ENCODE measurements around the gene CAMK1D. TPM values are rescaled to one million over a fixed set of nuclear protein-coding genes. Genes with fewer than 3 reads are reported as not detected.

CAMK1D gene
- total RNA-seq, 1 experiment from 2014 or later, result 6.3 TPM

DNA sequence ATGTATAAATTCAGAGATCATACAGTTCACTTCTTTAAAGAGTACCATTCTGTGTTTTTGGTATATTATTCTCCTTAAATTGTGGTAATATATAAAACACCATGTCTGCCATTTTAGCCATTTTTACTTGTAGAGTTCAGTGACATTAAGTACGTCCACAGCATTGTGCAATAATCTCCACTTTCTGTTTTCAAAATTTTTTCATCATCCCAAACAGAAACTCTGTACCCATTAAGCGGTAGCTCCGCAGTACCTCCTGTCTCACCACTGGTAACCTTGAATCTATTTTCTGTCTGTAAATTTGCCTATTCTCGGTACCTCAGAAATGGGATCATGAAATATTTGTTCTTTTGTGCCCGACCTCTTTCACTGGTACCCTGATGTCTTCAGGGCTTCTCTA lies 60.3 kb downstream of the CAMK1D start:
- no CpG with 5 or more reads among the region's 5 CpGs for WGBS (ENCODE audit: extremely low coverage, insufficient read length, low lambda C conversion rate)
- Histone ChIP-seq H3K56ac (ENCODE audit: insufficient read length, low read depth, low read length) (no peak overlapping the region), H3K27ac (ENCODE audit: insufficient read length, low read depth, low read length) (no peak overlapping the region), H3K27me3 (ENCODE audit: insufficient read depth, low read length) (no peaks in the 10 kb centered on the region), H3K18ac (ENCODE audit: insufficient read length, low read depth, low read length) (no peak overlapping the region), H2BK15ac (ENCODE audit: low read depth, low read length) (no peak overlapping the region), H3K14ac (ENCODE audit: insufficient read depth, low read length) (no peak overlapping the region), H2BK12ac (ENCODE audit: insufficient read length, low read depth, low read length) (no peak overlapping the region), H3K79me2 (ENCODE audit: insufficient read depth, low read length) (no peaks in the 10 kb centered on the region), H3K9ac (ENCODE audit: extremely low read depth, insufficient read length, low read length) (no peak overlapping the region), H2BK20ac (ENCODE audit: low read depth, low read length, poor library complexity, severe bottlenecking) (no peak overlapping the region), H4K91ac (ENCODE audit: insufficient read length, low read depth, low read length) (no peak overlapping the region), H2BK120ac (ENCODE audit: low read depth, low read length, poor library complexity, severe bottlenecking) (no peak overlapping the region), H3K23me2 (ENCODE audit: insufficient read length, low read depth, low read length, poor library complexity, severe bottlenecking) (no peaks in the 10 kb centered on the region), H3K9me3 (ENCODE audit: control insufficient read depth, low read depth, low read length) (no peaks in the 10 kb centered on the region), H4K5ac (ENCODE audit: insufficient read length, low read depth, low read length) (no peak overlapping the region), H2AK5ac (ENCODE audit: insufficient read length, low read length) (no peak overlapping the region), H4K20me1 (ENCODE audit: control insufficient read depth, insufficient read depth, insufficient read length) (no peaks in the 10 kb centered on the region), H2AFZ (ENCODE audit: low read length) (no peak overlapping the region), H3T11ph (ENCODE audit: low read length) (no peak overlapping the region), H3K79me1 (ENCODE audit: insufficient read depth, low read depth, low read length, poor library complexity, severe bottlenecking) (no peaks in the 10 kb centered on the region), H3K4me2 (ENCODE audit: insufficient read depth, insufficient read length, low read length) (no peak overlapping the region), H3K4me1 (ENCODE audit: insufficient read depth, low read length) (no peaks in the 10 kb centered on the region), H4K8ac (replicated peaks; ENCODE audit: insufficient read length, low read depth, low read length) (no peak overlapping the region), H3K23ac (ENCODE audit: insufficient read length, low read depth, low read length) (no peak overlapping the region), H2BK5ac (ENCODE audit: insufficient read length, low read length) (no peak overlapping the region), H3K4ac (ENCODE audit: low read depth, low read length) (no peak overlapping the region)
- H3K27me3 Mint-ChIP-seq (ENCODE audit: low read depth), result no peaks in the 10 kb centered on the region; the same call in 1 of the 2 replicates
- peaks cover 0 to 1% (median 0%) of the 10 kb centered on the region in 3 experiments; a peak in 3 of 7 replicates for H3K36me3 Mint-ChIP-seq (ENCODE audit: insufficient read depth in 1 of 3, low read depth in 3 of 3)
- H3K27ac Mint-ChIP-seq, result no peak overlapping the region
- no peak overlapping the region for H3K4me3 Mint-ChIP-seq
- TF ChIP-seq, protein P1, sequence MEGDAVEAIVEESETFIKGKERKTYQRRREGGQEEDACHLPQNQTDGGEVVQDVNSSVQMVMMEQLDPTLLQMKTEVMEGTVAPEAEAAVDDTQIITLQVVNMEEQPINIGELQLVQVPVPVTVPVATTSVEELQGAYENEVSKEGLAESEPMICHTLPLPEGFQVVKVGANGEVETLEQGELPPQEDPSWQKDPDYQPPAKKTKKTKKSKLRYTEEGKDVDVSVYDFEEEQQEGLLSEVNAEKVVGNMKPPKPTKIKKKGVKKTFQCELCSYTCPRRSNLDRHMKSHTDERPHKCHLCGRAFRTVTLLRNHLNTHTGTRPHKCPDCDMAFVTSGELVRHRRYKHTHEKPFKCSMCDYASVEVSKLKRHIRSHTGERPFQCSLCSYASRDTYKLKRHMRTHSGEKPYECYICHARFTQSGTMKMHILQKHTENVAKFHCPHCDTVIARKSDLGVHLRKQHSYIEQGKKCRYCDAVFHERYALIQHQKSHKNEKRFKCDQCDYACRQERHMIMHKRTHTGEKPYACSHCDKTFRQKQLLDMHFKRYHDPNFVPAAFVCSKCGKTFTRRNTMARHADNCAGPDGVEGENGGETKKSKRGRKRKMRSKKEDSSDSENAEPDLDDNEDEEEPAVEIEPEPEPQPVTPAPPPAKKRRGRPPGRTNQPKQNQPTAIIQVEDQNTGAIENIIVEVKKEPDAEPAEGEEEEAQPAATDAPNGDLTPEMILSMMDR (conservative IDR thresholded peaks at IDR 0.05), result no peak
- no peak for DNase-seq
- H3K9me3 Mint-ChIP-seq, result peaks cover 0 to 2% of the 10 kb centered on the region in 2 experiments; a peak in 2 of 5 replicates
- peaks cover 5% of the 10 kb centered on the region in 2 experiments for H3K4me1 Mint-ChIP-seq

All from H9 (cell line).